Measurements from ENCODE around the gene PCSK6.

PCSK6 gene

GRCh38 chr15:101489599-101490407 is at the start of gene PCSK6:
Gene PCSK6 (minus strand): TSS chr15:101489707. CDS start chr15:101489670, 37 bp downstream.
- no peak for DNase-seq

- no peak for DNase-seq
These were observed 49.5 kb upstream of the PCSK6 start for GRCh38 chr15:101538996-101539395.

- DNase-seq: no peak
These were observed 48.7 kb upstream of the PCSK6 start for GRCh38 chr15:101538177-101538576.

GRCh38 chr15:101537483-101538080 is 48.1 kb upstream of the PCSK6 start:
- DNase-seq: no peak

- no peak for DNase-seq
These were observed 47.4 kb upstream of the PCSK6 start for GRCh38 chr15:101536875-101537405.

GRCh38 chr15:101536166-101536874 is 46.8 kb upstream of the PCSK6 start:
- DNase-seq: no peak

- DNase-seq: no peak
These were observed 45.8 kb upstream of the PCSK6 start for GRCh38 chr15:101535170-101535902.

GRCh38 chr15:101534376-101534970 is 45.0 kb upstream of the PCSK6 start:
- DNase-seq: no peak

GRCh38 chr15:101533371-101534140 is 44.0 kb upstream of the PCSK6 start:
- DNase-seq: no peak

- no peak for DNase-seq
These were observed 43.4 kb upstream of the PCSK6 start for GRCh38 chr15:101532865-101533264.

GRCh38 chr15:101531170-101531569 is 41.7 kb upstream of the PCSK6 start:
- DNase-seq: no peak

- no peak for DNase-seq
These were observed 40.9 kb upstream of the PCSK6 start for GRCh38 chr15:101530224-101530958.

GRCh38 chr15:101528917-101529299 is 39.4 kb upstream of the PCSK6 start:
- no peak for DNase-seq

GRCh38 chr15:101528108-101528916 is 38.8 kb upstream of the PCSK6 start:
- no peak for DNase-seq

- DNase-seq: no peak
These were observed 37.4 kb upstream of the PCSK6 start for GRCh38 chr15:101526890-101527289.

GRCh38 chr15:101526442-101526841 is 36.9 kb upstream of the PCSK6 start:
- DNase-seq: no peak

- DNase-seq: no peak
These were observed 36.5 kb upstream of the PCSK6 start for GRCh38 chr15:101526021-101526420.

GRCh38 chr15:101525087-101525669 is 35.7 kb upstream of the PCSK6 start:
- DNase-seq: no peak

GRCh38 chr15:101523560-101523940 is 34.0 kb upstream of the PCSK6 start:
- DNase-seq: no peak
